CD4-positive, alpha-beta T cell treated with Interleukin-21 for 1 hour (primary cell): ENCODE results near the gene CAPN13.

Source experiments
- DNase-seq: peaks from one replicate; pipeline ENCODE4 v3.0.0-alpha.2; 2020

Gene CAPN13

GRCh38 chr2:30786923-30787685, 20.1 kb downstream of the CAPN13 start:
- DNase-seq = no peak

GRCh38 chr2:30784682-30785081, 22.6 kb downstream of the CAPN13 start:
- no peak for DNase-seq

GRCh38 chr2:30781961-30782533, 25.2 kb downstream of the CAPN13 start:
- DNase-seq = no peak

- no peak for DNase-seq
These were observed 25.8 kb downstream of the CAPN13 start for GRCh38 chr2:30781451-30781850.

GRCh38 chr2:30780776-30781330, 26.4 kb downstream of the CAPN13 start:
- no peak for DNase-seq

GRCh38 chr2:30778611-30779010, 28.6 kb downstream of the CAPN13 start:
- no peak for DNase-seq

GRCh38 chr2:30777661-30778505, 29.4 kb downstream of the CAPN13 start:
- no peak for DNase-seq

- DNase-seq = no peak
These were observed 30.2 kb downstream of the CAPN13 start for GRCh38 chr2:30776831-30777635.

- DNase-seq = no peak
These were observed 31.4 kb downstream of the CAPN13 start for GRCh38 chr2:30775833-30776232.

GRCh38 chr2:30772021-30772705, 35.1 kb downstream of the CAPN13 start:
- DNase-seq = no peak

- no peak for DNase-seq
These were observed 36.2 kb downstream of the CAPN13 start for GRCh38 chr2:30770816-30771576.

GRCh38 chr2:30769891-30770462, 37.3 kb downstream of the CAPN13 start:
- DNase-seq = no peak

- no peak for DNase-seq
These were observed 37.8 kb downstream of the CAPN13 start for GRCh38 chr2:30769481-30769780.

GRCh38 chr2:30768708-30769480, 38.4 kb downstream of the CAPN13 start:
- DNase-seq = no peak

GRCh38 chr2:30768036-30768686, 39.1 kb downstream of the CAPN13 start:
- DNase-seq = no peak

- no peak for DNase-seq
These were observed 40.6 kb downstream of the CAPN13 start for GRCh38 chr2:30766666-30767065.

- no peak for DNase-seq
These were observed 41.3 kb downstream of the CAPN13 start for GRCh38 chr2:30765876-30766470.

- DNase-seq = no peak
These were observed 42.1 kb downstream of the CAPN13 start for GRCh38 chr2:30765191-30765590.
